NB4 (cell line): ENCODE measurements around the gene ANKRD27.

Experiments used
- CTCF ChIP-seq: IDR thresholded peaks from one replicate; pipeline ENCODE4 v1.5.1; 2012; ENCODE audit warnings: low read depth, low read length
- POLR2A ChIP-seq: IDR thresholded peaks from 2 replicates; pipeline ENCODE4 v1.6.1; 2011; ENCODE audit warnings: mild to moderate bottlenecking; ENCODE audit not compliant: insufficient read length; ENCODE audit errors: extremely low read depth

- TF ChIP-seq CTCF = no peak
- TF ChIP-seq POLR2A = no peak
These were observed 27.6 kb downstream of the ANKRD27 start for GRCh38 chr19:32647361-32647760.
